OCI-LY3 (cell line): Measurements from ENCODE around the gene TIMM23B.
"Not testable (repeated sequence)": the region's sequence is repeated elsewhere in the genome, so short reads cannot be mapped to it uniquely, and the experiment has no call there.

Experiments
- H2AFZ ChIP-seq: fragments of 200-600, 300-600 bp; shearing (Covaris generic); 2 replicates; pipeline ENCODE4 v1.6.0; 2014; ENCODE audit warnings: antibody characterized with exemption, low read depth, low read length
- H3K27ac ChIP-seq: fragments of 200-600, 300-600 bp; sonication (generic); 2 replicates; pipeline ENCODE4 v1.5.1; 2014; ENCODE audit warnings: mild to moderate bottlenecking, low read length, moderate library complexity, mixed read lengths
- H3K27me3 ChIP-seq: fragments of 200-600, 300-600 bp; sonication (generic); 2 replicates; pipeline ENCODE4 v1.6.1; 2014; ENCODE audit warnings: low read depth, low read length, mixed read lengths
- H3K36me3 ChIP-seq: fragments of 200-600, 300-600 bp; sonication (generic); replicated peaks from 2 replicates; pipeline ENCODE3; 2014; ENCODE audit warnings: low read depth, low read length, mixed read lengths
- H3K4me1 ChIP-seq: fragments of 300-600, 200-600 bp; sonication (generic); 2 replicates; pipeline ENCODE4 v1.6.1; 2014; ENCODE audit warnings: low read length, mixed read lengths
- H3K4me2 ChIP-seq: fragments of 200-600, 300-600 bp; sonication (generic); 2 replicates; pipeline ENCODE4 v1.6.1; 2014; ENCODE audit warnings: low read length, mixed read lengths
- H3K4me3 ChIP-seq: fragments of 300-600, 200-600 bp; sonication (generic); 2 replicates; pipeline ENCODE4 v1.5.1; 2014; ENCODE audit warnings: antibody characterized with exemption, mild to moderate bottlenecking, low read length, moderate library complexity
- H3K79me2 ChIP-seq: fragments of 300-600, 200-600 bp; shearing (Covaris generic); 2 replicates; pipeline ENCODE4 v1.6.1; 2014; ENCODE audit warnings: mild to moderate bottlenecking, low read length, mixed read lengths
- H3K9ac ChIP-seq: fragments of 300-600, 200-600 bp; shearing (Covaris generic); 2 replicates; pipeline ENCODE4 v1.6.0; 2014; ENCODE audit warnings: mild to moderate bottlenecking, low read length, moderate library complexity
- H3K9me3 ChIP-seq: fragments of 200-600, 300-600 bp; shearing (Covaris generic); 2 replicates; pipeline ENCODE4 v1.6.1; 2014; ENCODE audit warnings: low read length, mixed read lengths; ENCODE audit not compliant: insufficient read depth
- H4K20me1 ChIP-seq: fragments of 200-600, 300-600 bp; sonication (generic); 2 replicates; pipeline ENCODE4 v1.6.1; 2016; ENCODE audit warnings: low read length, mixed read lengths; ENCODE audit not compliant: insufficient read depth
- EZH2phosphoT487 ChIP-seq: fragments of 200-600 bp; shearing (Covaris generic); IDR thresholded peaks from 2 replicates; pipeline ENCODE4 v1.6.1; 2018; ENCODE audit warnings: antibody characterized with exemption, mixed run types, low read depth
- TF ChIP-seq, protein P1 (sequence below): fragments of 200-600, 300-600 bp; sonication (generic); IDR thresholded peaks from 2 replicates; pipeline ENCODE4 v1.5.1; 2014; ENCODE audit warnings: antibody characterized with exemption, low read length, low read depth

TIMM23B gene

DNA sequence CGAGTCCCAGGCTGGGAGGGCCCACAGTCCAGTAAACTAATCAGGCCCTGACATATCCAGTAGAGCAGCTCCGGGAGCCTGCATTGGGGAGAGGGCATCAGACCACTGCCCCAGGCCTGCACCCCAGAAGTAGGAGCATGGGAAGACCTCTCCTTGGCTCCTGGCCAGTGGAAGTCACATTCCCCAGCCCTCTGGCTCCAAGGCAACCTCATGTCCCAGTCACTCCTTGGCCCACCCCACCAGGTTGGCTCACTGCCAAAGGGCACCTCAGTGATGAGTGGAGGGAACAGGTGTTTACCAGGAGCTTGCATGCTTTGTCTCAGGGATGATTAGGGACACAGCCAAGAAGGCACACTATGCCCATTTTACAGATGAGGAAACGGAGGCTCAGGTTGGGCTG, 77.4 kb downstream of the TIMM23B start:
- H3K27ac ChIP-seq, H3K9ac ChIP-seq, H3K36me3 ChIP-seq, H4K20me1 ChIP-seq, H3K4me3 ChIP-seq, H2AFZ ChIP-seq, H3K27me3 ChIP-seq, H3K4me2 ChIP-seq, H3K9me3 ChIP-seq, H3K79me2 ChIP-seq, H3K4me1 ChIP-seq: not testable (repeated sequence)

DNA sequence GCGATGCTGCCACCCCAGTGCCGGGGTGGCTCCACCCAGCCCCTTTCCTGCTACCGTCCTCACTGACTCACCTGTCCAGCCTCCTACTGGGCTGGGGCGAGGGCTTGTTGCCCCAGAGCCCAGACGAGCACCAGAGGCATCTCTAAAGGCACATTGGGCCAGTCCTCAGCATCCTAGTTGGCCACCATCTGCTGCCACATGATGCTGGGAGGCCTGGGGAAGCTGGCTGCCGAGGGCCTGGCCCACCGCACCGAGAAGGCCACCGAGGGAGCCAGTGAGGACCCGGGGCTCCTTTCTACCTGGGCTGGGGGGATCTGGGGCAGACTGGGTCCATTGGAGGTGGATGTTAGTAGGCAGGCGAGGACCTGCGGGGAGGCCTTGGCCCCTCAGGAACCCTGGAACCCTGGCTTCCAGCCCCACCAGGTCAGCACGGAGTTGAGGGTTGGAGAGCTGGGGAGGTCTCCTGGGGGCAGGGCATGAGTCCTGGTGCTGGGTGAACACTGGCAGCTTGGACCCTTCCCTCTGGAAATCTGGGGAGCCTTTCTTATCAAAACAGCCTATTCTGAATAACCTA, 78.7 kb downstream of the TIMM23B start:
- H3K4me2 ChIP-seq, H3K9ac ChIP-seq, H3K27me3 ChIP-seq, H3K36me3 ChIP-seq, H2AFZ ChIP-seq, H3K4me1 ChIP-seq, H3K4me3 ChIP-seq, H3K79me2 ChIP-seq, H4K20me1 ChIP-seq, H3K27ac ChIP-seq, H3K9me3 ChIP-seq: not testable (repeated sequence)

DNA sequence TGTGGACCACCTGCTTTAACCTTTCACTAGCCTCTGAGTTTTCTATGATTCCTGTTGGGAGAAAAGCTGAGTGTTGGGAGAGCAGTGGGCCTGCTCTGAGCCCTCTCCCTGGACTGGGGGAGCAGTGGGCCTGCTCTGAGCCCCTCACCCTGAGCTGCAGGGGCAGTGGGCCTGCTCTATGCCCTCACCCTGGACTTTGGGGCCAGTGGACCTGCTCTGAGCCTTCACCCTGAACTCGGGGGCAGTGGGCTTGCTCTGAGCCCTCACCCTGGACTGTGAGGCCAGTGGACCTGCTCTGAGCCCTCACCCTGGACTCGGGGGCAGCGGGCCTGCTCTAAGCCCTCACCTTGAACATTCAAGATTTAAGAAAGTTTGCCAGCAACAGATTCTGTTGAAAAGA, 79.8 kb downstream of the TIMM23B start:
- no peak for TF ChIP-seq EZH2phosphoT487
- TF ChIP-seq, protein P1, sequence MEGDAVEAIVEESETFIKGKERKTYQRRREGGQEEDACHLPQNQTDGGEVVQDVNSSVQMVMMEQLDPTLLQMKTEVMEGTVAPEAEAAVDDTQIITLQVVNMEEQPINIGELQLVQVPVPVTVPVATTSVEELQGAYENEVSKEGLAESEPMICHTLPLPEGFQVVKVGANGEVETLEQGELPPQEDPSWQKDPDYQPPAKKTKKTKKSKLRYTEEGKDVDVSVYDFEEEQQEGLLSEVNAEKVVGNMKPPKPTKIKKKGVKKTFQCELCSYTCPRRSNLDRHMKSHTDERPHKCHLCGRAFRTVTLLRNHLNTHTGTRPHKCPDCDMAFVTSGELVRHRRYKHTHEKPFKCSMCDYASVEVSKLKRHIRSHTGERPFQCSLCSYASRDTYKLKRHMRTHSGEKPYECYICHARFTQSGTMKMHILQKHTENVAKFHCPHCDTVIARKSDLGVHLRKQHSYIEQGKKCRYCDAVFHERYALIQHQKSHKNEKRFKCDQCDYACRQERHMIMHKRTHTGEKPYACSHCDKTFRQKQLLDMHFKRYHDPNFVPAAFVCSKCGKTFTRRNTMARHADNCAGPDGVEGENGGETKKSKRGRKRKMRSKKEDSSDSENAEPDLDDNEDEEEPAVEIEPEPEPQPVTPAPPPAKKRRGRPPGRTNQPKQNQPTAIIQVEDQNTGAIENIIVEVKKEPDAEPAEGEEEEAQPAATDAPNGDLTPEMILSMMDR, result no peak
- H3K79me2 ChIP-seq, result no peaks in the 10 kb centered on the region
- H3K4me3 ChIP-seq, result no peak overlapping the region
- no peak overlapping the region for H3K27ac ChIP-seq
- no peaks in the 10 kb centered on the region for H4K20me1 ChIP-seq
- no peak overlapping the region for H2AFZ ChIP-seq
- no peaks in the 10 kb centered on the region for H3K4me1 ChIP-seq
- no peaks in the 10 kb centered on the region for H3K36me3 ChIP-seq
- no peak overlapping the region for H3K9ac ChIP-seq
- no peak overlapping the region for H3K4me2 ChIP-seq
- no peaks in the 10 kb centered on the region for H3K9me3 ChIP-seq
- H3K27me3 ChIP-seq, result no peaks in the 10 kb centered on the region
